ENCODE results near the gene L1TD1.
"Not testable (repeated sequence)": the region's sequence is repeated elsewhere in the genome, so short reads cannot be mapped to it uniquely, and the experiment has no call there.

The L1TD1 gene

DNA sequence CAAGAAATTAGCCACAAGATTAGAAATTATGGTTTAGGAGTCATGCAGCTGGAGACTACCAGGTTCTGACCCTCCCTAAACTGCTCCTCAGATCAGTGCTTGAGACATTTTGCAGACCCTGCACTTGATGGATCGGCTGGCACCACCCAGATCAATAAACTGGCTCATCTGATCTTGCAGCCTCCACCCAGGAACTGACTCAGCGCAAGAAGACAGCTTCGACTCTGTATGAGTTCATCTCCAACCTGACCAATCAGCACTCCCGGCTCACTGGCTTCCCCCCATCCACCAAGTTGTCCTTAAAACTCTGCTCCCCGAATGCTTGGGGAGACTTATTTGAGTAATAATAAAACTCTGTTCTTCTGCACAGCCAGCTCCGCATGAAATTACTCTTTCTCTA, 40.0 kb downstream of the L1TD1 start:
- no peak for DNase-seq (ENCODE audit: low spot score)

DNA sequence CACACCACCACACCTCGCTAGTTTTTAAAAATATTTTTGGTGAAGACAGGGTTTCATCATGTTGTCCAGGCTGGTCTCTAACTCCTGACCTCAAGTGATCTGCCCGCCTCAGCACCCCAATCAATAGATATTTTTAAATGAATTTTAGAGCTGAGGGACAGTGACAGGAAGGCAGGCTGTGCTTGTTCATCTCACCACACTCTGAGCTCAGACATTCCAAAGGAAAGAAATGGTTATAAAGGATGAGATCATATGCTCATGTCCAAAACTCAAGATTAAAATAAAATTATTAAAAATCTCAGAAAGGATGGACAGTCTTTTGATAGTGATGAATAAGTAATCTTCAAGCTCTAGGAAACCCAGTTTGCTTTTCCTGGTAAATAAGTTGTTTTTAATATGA, 40.9 kb downstream of the L1TD1 start:
- DNase-seq (ENCODE audit: low spot score): peak; percentile 33

- DNase-seq (ENCODE audit: low spot score): peak; percentile 26
Measured at GRCh38 chr1:62237361-62237760, 42.7 kb downstream of the L1TD1 start.

DNA sequence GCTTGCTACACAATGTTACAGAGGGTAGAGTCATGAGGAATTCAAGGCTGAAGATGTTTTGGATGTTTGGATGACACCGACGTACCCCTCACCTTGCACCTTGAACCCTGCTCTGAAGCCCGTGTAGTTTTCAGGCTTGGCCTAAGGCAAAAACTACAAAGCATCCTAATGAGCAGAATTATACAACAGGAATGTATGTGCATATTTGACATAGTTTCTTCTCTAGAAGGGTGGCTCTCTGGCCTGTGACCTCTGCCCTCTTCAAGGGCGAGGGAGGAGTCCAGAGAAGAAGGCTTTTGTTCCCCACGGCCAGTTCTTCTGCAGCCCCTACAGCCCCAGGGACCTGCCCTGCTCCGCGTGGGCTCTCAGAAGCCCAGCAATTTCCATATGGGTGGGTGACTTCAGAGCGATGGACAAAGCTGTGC, 43.3 kb downstream of the L1TD1 start:
- no peak for DNase-seq (ENCODE audit: low spot score)

- no peak for DNase-seq (ENCODE audit: low spot score)
Measured at GRCh38 chr1:62238507-62238906, 43.9 kb downstream of the L1TD1 start.

DNA sequence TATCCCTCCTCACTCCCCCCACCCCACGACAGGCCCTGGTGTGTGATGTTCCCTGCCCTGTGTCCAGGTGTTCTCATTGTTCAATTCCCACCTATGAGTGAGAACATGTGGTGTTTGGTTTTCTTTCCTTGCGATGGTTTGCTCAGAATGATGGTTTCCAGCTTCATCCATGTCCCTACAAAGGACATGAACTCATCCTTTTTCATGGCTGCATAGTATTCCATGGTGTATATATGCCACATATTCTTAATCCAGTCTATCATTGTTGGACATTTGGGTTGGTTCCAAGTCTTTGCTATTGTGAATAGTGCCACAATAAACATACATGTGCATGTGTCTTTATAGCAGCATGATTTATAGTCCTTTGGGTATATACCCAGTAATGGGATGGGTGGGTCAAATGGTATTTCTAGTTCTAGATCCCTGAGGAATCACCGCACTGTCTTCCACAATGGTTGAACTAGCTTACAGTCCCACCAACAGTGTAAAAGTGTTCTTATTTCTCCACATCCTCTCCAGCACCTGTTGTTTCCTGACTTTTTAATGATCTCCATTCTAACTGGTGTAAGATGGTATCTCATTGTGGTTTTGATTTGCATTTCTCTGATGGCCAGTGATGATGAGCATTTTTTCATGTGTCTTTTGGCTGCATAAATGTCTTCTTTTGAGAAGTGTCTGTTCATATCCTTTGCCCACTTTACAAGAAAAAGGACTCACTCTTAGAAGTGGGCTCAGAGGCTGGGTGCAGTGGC, 45.2 kb downstream of the L1TD1 start:
- not testable (repeated sequence) for DNase-seq (ENCODE audit: low spot score)

DNA sequence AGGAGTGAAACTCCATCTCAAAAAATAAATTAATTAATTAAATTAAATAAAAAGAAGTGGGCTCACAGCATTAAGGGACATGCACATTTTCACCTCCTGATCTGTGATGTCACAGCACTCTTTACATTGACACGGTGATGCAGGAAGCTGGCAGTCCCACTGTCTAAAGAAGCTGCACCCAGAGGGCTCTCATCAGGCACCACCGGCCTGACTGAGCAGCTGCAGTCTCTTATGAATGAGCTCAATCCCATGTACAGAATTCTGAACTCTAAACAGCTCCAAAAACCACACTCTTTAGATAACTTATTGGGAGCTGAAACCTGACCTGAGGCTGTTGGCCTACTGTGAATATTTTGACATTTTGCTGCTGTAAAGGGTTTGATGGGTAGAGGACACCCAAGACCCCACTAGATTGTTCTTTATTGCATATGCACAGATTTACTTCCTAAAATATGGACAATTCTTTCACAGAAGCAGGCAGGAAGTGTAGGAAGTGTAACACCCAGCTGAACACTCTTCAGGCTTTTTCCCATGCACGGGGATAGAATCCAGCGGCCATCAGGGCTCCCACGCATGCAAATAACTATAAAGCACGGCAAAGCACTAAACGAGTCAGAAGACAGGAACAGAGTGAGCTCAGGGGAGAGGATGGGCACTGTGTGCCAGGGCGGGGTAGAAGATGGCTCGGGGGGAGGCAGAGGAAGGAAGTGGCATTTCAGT, 46.2 kb downstream of the L1TD1 start:
- no peak for DNase-seq (ENCODE audit: low spot score)

DNA sequence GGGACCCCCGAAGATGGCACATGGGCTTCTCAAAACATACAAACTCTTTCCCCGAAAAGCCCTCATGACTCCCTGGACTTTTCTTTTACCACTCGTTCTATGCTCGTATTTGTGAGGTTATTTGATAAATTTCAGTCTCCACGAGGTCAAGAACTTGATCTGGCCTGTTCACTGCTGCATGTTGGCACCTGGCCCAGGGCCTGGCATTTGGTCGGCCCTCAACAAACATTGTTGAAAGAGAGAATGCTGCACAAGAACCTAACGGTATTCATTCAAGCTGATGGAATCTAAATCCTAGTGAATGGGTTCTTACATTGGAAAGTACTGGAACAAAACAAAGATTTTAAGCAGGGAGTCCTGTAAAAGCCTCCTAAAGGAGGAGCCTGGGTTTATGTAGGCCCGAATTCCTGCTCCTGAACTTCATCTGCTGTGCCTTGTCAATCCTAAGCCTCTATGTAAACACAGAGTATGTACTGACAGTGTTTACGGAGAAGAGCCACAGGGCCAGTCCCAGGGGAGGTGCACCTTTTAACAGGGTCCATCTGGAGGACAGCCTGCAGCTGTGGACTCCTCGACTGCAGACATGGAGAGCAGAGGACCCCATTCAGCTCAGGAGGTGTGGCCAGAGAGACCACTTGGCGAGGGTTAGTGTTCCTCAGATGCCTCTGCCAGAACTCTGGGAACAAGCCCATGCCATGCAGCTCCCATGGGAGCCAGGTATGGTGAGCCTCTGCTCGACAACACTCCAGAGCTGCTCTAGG, 46.9 kb downstream of the L1TD1 start:
- no peak for DNase-seq (ENCODE audit: low spot score)

GRCh38 chr1:62244380-62244779, 49.7 kb downstream of the L1TD1 start:
- not testable (repeated sequence) for DNase-seq (ENCODE audit: low spot score)

- peak; percentile 75 for DNase-seq (ENCODE audit: low spot score)
Measured at GRCh38 chr1:62245201-62245600, 50.6 kb downstream of the L1TD1 start.

DNA sequence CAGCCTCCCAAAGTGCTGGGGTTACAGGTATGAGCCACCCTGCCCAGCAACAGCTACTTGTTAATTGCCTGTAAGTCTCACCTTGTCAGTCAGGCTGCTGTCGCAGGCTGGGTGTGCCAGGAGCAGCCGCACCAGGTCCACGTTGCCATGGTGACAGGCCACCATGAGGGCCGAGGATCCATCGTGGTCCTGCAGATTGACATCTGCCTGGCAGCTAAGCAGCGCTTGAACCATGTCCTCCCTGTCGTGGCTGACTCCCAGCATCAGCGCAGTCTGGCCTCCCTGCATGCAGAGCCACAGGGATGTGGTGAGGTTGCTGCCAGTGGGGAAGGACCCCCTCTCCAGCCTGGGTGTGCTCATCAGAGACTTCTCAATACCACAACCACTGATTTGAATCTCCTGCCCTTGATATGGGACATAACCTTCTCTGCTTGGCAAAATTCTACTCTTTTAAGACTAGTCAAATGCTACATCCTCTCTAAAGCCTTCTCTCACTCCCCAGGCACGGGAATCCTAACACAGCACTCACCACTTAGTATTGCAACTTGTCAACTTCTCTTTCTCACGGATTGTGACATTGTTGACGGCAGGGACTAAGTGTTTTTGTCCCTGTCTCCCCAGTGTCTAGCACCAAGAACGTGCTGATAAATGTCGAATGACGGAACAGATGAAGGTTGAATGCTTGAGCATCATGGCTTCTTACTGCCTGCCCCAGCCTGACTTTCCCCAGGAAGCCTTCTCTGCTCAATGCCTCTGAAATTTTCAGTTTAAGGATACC, 52.9 kb downstream of the L1TD1 start:
- DNase-seq (ENCODE audit: low spot score): no peak

DNA sequence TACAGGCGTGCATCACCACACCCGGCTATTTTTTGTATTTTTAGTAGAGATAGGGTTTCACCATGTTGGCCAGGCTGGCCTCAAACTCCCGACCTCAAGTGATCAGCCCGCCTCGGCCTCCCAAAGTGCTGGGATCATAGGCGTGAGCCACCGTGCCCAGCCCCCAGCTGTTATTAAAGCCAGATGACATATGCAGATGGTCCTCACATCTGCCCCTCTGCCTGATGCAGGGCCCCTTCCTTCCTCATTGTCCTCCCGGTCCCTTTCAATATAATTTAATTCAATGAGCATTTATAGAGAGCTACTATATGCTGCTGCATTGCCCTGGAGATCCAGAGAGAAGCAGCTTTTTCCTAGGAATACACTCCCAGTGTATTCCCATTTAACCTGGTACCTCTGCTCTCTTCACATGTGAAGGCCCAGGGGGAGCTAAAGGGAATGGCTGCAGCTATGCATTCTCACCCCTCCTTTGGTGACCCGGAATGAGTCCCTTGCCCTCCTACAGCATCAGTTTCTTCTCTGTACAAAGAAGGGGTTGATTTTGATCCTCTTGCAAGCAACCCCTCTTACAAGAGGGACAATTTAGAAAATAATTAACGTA, 55.6 kb downstream of the L1TD1 start:
- DNase-seq (ENCODE audit: low spot score): no peak

DNA sequence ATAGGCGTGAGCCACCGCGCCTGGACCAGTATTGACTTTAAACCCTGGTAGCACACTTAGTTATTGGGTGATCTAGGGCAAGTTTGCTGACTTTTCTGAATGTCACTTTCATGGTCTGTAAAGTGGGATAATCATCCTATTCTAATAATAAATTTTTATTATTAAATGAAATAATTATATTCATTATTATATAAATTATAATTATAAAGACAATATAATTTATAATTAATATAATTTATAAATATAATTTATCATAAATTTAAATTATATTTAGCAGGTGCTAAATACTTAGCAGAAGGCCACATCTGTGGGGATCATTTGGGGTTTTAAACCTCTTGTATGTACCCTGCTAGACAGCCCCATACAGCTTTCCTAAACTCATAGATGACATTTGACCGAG, 64.9 kb downstream of the L1TD1 start:
- DNase-seq (ENCODE audit: low spot score): no peak

- no peak for DNase-seq (ENCODE audit: low spot score)
Measured at GRCh38 chr1:62260688-62261087, 66.0 kb downstream of the L1TD1 start.
